ENCODE results near the gene FOXA1. TPM values are rescaled to one million over a fixed set of nuclear protein-coding genes. Genes with fewer than 3 reads are reported as not detected.

FOXA1 gene
- total and polyA plus RNA-seq, 5 donors from 2014 or later = 1.0 TPM; not detected in 4

DNA sequence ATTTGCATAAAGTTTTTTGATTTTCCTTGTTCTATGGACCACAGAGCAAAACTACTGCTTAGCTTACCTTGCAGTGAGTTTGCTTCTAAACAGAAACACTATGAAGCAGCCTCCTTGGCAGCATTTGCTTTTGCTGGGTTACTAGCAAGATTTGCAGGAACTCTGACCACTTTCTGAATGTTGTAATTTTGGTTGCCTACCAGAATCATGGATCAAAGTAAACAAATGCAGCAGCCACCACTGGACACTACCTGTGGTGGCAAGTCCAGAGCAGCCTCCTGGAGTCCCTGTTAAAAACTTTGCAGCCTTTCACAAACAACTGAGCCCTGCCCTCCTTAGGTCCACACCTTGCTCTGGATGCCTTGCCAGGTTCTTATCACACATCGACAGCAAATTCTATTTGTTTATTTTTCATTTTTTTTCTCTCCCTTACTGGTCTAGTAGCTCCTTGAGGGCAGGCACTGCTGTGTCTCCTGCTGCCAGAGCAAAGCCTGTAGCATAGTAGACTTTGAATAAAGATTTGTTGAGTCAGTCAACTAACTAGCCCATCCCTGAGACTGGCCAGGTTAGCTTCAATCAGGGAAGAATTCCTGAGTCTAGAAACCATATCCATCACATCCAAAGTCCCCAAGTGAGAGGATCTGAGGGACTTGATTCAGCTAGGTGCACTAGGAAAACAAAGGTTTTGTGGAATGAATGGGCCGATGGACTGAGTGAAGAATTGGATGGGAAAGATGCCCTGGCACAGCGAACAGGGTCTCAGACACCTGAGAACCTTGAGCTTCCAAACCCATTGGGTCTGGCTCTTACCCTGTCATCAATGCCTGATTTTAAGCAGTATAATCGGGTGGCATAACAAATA is 6.1 kb upstream of the FOXA1 start:
- peaks cover 0 to 26% (median 7%) of the 10 kb centered on the region in 4 donors for H3K4me1 Mint-ChIP-seq
- H3K27ac Mint-ChIP-seq = no peak overlapping the region
- Histone ChIP-seq H3K4me1 (ENCODE audit: control insufficient read depth, insufficient read depth, low read length, poor library complexity, severe bottlenecking) (peaks cover 7% of the 10 kb centered on the region), H3K4me3 (ENCODE audit: low read depth, low read length) (no peak overlapping the region), H3K9me3 (ENCODE audit: control insufficient read depth in 2 of 2, low read length in 2 of 2) (peaks cover 0 to 4% of the 10 kb centered on the region in 2 experiments), H3K27ac (ENCODE audit: insufficient read depth, low read length, poor library complexity, severe bottlenecking) (no peak overlapping the region), H3K36me3 (ENCODE audit: control insufficient read depth, insufficient read depth, low read length) (no peaks in the 10 kb centered on the region), H3K27me3 (ENCODE audit: control insufficient read depth, insufficient read depth, low read length) (peaks cover 36% of the 10 kb centered on the region)
- peaks cover 71% of the 10 kb centered on the region for H3K27me3 Mint-ChIP-seq
- H3K4me3 Mint-ChIP-seq = peak overlapping the region in 1 of 4 donors; percentile 21
- DNase-seq = no peak
- peaks cover 0 to 9% (median 0%) of the 10 kb centered on the region in 7 donors for H3K9me3 Mint-ChIP-seq
- no peak for ATAC-seq (ENCODE audit: low read depth in 2 of 2)
- H3K36me3 Mint-ChIP-seq = no peaks in the 10 kb centered on the region

DNA sequence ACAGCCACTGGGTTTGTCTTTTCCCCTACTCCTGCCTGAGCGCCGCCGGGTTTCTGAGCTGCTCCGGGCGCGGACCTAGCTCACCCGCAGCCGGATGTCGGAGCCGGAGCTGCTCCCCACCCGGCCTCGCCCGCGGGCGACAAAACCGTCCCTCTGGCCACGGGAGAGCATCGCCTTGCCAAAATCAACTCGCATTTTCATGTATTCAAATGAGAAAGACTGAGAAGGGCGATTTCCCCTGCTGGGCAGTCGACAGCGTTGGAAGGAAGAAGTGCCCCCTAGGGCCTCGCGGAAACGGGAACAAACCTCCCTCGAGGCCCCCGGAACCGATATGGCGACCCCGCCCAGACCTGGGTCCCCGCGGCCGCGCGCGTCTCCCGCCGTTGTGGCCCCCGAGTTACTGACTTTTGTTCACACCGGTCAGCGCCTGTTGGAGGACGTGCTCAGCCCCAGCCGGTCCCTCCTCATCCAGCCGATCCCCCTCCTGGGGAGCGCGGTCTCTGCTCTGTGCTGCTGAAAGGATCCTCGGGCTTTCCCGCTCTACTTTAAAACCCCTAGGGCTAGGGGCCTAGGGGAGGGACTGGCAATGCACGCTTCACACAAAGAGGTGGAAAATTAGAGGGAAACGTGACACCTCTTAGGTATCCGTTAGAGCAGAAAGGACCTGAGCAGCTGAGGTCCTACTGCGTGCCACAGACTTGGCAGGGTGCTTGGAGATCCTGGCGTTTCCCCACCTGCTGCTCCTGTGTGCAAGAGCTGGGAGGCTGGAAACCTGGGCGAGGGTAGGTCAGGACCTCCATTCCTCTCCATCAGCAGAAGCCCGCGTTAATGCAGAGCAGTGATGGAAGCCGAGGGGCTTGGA is 4.7 kb upstream of the FOXA1 start:
- Mint-ChIP-seq H3K27me3 (peaks cover 70% of the 10 kb centered on the region), H3K4me1 (peaks cover 0 to 30% (median 7%) of the 10 kb centered on the region in 4 donors), H3K36me3 (no peaks in the 10 kb centered on the region), H3K4me3 (peak overlapping the region in 2 of 4 donors; percentile 48 to 59), H3K27ac (no peak overlapping the region), H3K9me3 (peaks cover 0 to 10% (median 0%) of the 10 kb centered on the region in 7 donors)
- Histone ChIP-seq H3K27ac (ENCODE audit: insufficient read depth, low read length, poor library complexity, severe bottlenecking) (no peak overlapping the region), H3K27me3 (ENCODE audit: control insufficient read depth, insufficient read depth, low read length) (peaks cover 36% of the 10 kb centered on the region), H3K36me3 (ENCODE audit: control insufficient read depth, insufficient read depth, low read length) (no peaks in the 10 kb centered on the region), H3K9me3 (ENCODE audit: control insufficient read depth in 2 of 2, low read length in 2 of 2) (peaks cover 0 to 4% of the 10 kb centered on the region in 2 experiments), H3K4me1 (ENCODE audit: control insufficient read depth, insufficient read depth, low read length, poor library complexity, severe bottlenecking) (peaks cover 18% of the 10 kb centered on the region), H3K4me3 (ENCODE audit: low read depth, low read length) (no peak overlapping the region)
- DNase-seq (no peak), ATAC-seq (ENCODE audit: low read depth in 2 of 2) (no peak)

DNA sequence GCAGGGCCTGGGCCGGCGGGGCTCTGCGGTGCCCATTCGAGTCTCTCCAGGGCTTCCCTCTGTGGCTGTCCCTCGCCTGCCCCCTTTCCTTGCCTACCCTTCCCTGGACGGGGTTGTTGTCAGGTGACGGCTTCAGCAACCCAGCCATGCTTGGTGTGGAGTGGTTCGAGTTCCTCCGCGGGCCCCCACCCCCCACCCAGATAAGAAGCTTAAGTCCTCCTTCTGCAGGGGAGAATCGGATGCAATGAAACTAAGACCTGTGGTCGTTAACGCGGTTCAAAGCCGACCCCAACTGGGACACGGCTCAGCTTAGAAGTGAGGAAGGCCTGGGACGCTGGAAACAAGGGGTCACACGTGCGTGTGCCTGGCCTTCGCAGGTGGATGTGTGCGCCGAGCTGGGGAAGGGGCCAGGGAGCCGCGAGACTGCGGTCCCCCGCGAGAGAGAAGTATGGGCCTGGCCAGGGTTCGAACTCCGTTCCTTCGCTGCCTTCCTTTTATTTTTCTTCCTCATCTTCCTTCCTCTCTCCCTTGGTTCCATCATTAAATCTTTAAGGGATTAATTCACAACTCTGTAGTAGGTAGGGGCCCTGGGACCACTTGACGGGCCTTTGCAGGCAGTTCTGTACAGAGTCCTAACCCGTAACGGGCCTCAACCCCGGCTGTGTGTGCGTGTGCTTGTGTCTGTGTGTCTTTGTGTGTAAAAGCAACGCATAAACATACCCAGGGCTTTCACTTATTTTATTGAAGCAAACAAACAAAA is 3.9 kb upstream of the FOXA1 start:
- Histone ChIP-seq H3K27me3 (ENCODE audit: control insufficient read depth, insufficient read depth, low read length) (peaks cover 40% of the 10 kb centered on the region), H3K4me1 (ENCODE audit: control insufficient read depth, insufficient read depth, low read length, poor library complexity, severe bottlenecking) (peaks cover 22% of the 10 kb centered on the region), H3K9me3 (ENCODE audit: control insufficient read depth in 2 of 2, low read length in 2 of 2) (peaks cover 0 to 4% of the 10 kb centered on the region in 2 experiments), H3K27ac (ENCODE audit: insufficient read depth, low read length, poor library complexity, severe bottlenecking) (no peak overlapping the region), H3K36me3 (ENCODE audit: control insufficient read depth, insufficient read depth, low read length) (no peaks in the 10 kb centered on the region), H3K4me3 (ENCODE audit: low read depth, low read length) (no peak overlapping the region)
- H3K27ac Mint-ChIP-seq = peak overlapping the region in 1 of 3 donors; percentile 69
- peaks cover 4 to 35% (median 9%) of the 10 kb centered on the region in 4 donors for H3K4me1 Mint-ChIP-seq
- DNase-seq (no peak), ATAC-seq (ENCODE audit: low read depth in 2 of 2) (no peak)
- peaks cover 0 to 10% (median 2%) of the 10 kb centered on the region in 7 donors for H3K9me3 Mint-ChIP-seq
- H3K36me3 Mint-ChIP-seq = no peaks in the 10 kb centered on the region
- H3K4me3 Mint-ChIP-seq = peak overlapping the region in 2 of 4 donors; percentile 46 to 56
- H3K27me3 Mint-ChIP-seq = peaks cover 71% of the 10 kb centered on the region

DNA sequence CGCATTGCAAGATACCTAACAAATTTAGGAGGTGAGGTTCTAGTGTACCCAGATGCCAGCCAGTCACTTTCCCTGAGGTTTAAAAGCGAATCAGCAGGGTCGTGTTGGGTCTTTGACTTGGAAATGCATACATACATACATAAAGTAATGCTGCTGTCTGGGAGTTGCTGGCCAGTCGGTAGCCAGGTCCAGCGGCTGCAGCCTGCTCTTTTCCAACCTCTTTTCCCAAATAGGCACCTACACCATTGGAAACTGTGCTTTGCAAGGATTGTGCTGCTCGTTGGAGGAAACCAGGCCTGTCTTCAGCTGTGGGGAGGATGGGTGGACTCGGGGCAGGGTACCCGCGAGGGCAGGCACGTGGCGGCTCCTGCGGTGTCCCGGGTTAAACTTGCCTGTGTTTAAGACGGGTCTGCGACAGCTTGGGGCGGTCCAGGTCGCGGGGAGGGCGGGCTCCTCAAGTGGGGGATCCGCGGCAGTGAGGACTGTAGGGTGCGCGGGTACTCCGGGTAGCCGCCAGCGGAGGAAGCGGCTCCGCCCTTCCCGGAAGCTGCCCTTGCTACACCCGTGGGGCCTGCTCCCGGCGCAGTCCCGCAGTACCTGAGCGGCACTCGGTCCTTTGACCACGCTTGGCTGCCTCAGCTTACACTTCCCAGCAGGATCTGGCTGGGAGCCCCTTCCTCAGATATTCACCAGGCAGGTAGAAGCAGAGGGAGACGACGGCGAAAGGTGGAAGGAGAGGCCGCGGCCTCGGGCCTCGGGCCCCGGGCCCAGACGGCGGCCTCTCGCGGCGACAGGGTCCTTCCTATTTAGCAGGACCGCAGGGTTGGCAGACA is 3.1 kb upstream of the FOXA1 start:
- no peak overlapping the region for H3K27ac ChIP-seq (ENCODE audit: insufficient read depth, low read length, poor library complexity, severe bottlenecking)
- Mint-ChIP-seq H3K36me3 (no peaks in the 10 kb centered on the region), H3K4me3 (no peak overlapping the region), H3K27me3 (peaks cover 77% of the 10 kb centered on the region), H3K4me1 (peaks cover 4 to 38% (median 11%) of the 10 kb centered on the region in 4 donors), H3K27ac (no peak overlapping the region), H3K9me3 (peaks cover 0 to 10% (median 2%) of the 10 kb centered on the region in 7 donors)
- H3K27me3 ChIP-seq (ENCODE audit: control insufficient read depth, insufficient read depth, low read length) = peaks cover 41% of the 10 kb centered on the region
- H3K36me3 ChIP-seq (ENCODE audit: control insufficient read depth, insufficient read depth, low read length) = no peaks in the 10 kb centered on the region
- peaks cover 0 to 4% of the 10 kb centered on the region in 2 experiments for H3K9me3 ChIP-seq (ENCODE audit: control insufficient read depth in 2 of 2, low read length in 2 of 2)
- ATAC-seq (ENCODE audit: low read depth in 2 of 2) (no peak), DNase-seq (peak in 1 of 3 donors; percentile 41)
- H3K4me1 ChIP-seq (ENCODE audit: control insufficient read depth, insufficient read depth, low read length, poor library complexity, severe bottlenecking) = peaks cover 22% of the 10 kb centered on the region
- H3K4me3 ChIP-seq (ENCODE audit: low read depth, low read length) = no peak overlapping the region

DNA sequence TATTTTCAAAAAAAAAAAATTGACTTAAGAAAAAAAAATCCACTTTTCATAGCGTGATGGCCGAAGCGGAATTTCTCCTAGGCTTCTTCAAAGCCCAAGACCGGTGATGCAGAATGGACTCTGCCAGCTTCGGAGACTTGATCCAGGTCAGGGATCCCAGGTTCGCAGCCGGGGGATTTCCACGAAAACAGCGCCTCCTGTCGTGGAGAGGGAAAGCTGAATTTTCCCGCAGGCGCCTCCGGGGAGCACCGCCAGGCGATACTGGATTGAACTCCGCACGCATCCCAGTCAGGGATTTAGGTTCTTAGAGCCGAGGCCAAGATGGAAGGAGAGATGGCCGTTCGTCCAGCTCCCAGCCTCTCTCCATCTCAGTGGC is 2.5 kb upstream of the FOXA1 start:
- ATAC-seq (ENCODE audit: low read depth in 2 of 2) (no peak), DNase-seq (no peak)
- Histone ChIP-seq H3K9me3 (ENCODE audit: control insufficient read depth in 2 of 2, low read length in 2 of 2) (peaks cover 0 to 6% of the 10 kb centered on the region in 2 experiments), H3K27me3 (ENCODE audit: control insufficient read depth, insufficient read depth, low read length) (peaks cover 41% of the 10 kb centered on the region), H3K27ac (ENCODE audit: insufficient read depth, low read length, poor library complexity, severe bottlenecking) (no peak overlapping the region), H3K4me1 (ENCODE audit: control insufficient read depth, insufficient read depth, low read length, poor library complexity, severe bottlenecking) (peaks cover 22% of the 10 kb centered on the region), H3K4me3 (ENCODE audit: low read depth, low read length) (no peak overlapping the region), H3K36me3 (ENCODE audit: control insufficient read depth, insufficient read depth, low read length) (no peaks in the 10 kb centered on the region)
- H3K4me3 Mint-ChIP-seq = peak overlapping the region in 1 of 4 donors; percentile 73
- peaks cover 4 to 38% (median 11%) of the 10 kb centered on the region in 4 donors for H3K4me1 Mint-ChIP-seq
- no peaks in the 10 kb centered on the region for H3K36me3 Mint-ChIP-seq
- H3K27ac Mint-ChIP-seq = no peak overlapping the region
- peaks cover 0 to 13% (median 2%) of the 10 kb centered on the region in 7 donors for H3K9me3 Mint-ChIP-seq
- peaks cover 77% of the 10 kb centered on the region for H3K27me3 Mint-ChIP-seq

DNA sequence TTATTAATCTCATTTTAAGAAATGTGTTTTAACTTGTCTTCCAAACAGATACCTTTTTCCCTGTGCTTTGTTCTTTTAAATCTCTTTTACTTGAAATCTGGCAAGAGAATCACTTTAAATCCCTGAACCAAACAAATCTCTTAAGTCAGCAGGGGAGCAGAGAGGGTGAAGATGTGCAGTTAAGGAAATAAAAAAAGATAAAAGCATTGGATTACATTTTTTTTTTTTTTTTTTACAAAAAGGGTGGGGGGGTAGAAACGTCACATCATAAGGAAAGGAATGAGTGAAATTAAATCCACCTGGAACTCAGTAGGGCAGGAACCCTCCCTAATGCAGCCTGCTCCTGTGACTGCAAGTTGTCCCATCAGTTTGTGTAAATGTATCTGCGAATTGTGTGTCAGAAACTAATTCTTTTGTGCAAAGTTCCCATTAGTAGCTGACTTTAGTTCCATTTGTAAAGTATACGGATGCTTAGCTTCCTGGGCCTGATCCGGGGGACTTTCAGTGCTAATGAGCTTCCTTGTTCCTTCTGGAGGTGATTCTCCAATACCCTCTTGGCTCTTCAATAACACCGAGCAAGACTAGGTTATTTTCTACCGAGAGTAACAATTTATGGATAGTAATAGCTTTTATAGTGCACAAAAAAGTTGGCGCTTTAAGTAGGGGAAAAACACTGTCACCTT is 1.9 kb upstream of the FOXA1 start:
- Mint-ChIP-seq H3K36me3 (no peaks in the 10 kb centered on the region), H3K4me1 (peaks cover 4 to 38% (median 11%) of the 10 kb centered on the region in 4 donors), H3K27me3 (peaks cover 76% of the 10 kb centered on the region), H3K4me3 (peak overlapping the region in 3 of 4 donors; percentile 43 to 73 (median 72)), H3K27ac (no peak overlapping the region), H3K9me3 (peaks cover 0 to 13% (median 2%) of the 10 kb centered on the region in 7 donors)
- Histone ChIP-seq H3K36me3 (ENCODE audit: control insufficient read depth, insufficient read depth, low read length) (no peaks in the 10 kb centered on the region), H3K27ac (ENCODE audit: insufficient read depth, low read length, poor library complexity, severe bottlenecking) (no peak overlapping the region), H3K9me3 (ENCODE audit: control insufficient read depth in 2 of 2, low read length in 2 of 2) (peaks cover 0 to 8% of the 10 kb centered on the region in 2 experiments), H3K27me3 (ENCODE audit: control insufficient read depth, insufficient read depth, low read length) (peaks cover 41% of the 10 kb centered on the region), H3K4me1 (ENCODE audit: control insufficient read depth, insufficient read depth, low read length, poor library complexity, severe bottlenecking) (peaks cover 22% of the 10 kb centered on the region), H3K4me3 (ENCODE audit: low read depth, low read length) (no peak overlapping the region)
- DNase-seq (no peak), ATAC-seq (ENCODE audit: low read depth in 2 of 2) (no peak)

Measured in CD4-positive, CD25-positive, alpha-beta regulatory T cell (primary cell).